ENCODE measurements around the gene DGKI.

DNA sequence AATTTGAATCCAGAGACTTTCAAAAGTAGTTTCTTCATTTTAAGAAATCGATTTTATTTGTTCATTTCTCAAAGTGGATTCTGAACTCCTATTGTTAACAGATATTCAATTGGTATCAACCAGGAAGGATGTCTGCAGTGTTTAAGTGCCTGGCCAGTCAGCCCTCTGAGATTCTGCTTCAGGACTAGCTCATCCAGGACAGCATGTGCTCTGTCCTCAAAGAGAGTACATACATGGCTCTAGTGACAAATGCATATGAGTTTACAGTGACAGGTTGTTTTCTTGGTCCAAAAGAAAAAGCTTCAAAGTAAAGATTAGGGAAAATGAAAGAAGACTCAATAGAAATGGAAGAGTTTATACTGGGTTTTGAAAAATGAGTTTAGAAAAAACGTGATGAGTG lies 494.8 kb downstream of the DGKI start:
- TF ChIP-seq, protein P1, sequence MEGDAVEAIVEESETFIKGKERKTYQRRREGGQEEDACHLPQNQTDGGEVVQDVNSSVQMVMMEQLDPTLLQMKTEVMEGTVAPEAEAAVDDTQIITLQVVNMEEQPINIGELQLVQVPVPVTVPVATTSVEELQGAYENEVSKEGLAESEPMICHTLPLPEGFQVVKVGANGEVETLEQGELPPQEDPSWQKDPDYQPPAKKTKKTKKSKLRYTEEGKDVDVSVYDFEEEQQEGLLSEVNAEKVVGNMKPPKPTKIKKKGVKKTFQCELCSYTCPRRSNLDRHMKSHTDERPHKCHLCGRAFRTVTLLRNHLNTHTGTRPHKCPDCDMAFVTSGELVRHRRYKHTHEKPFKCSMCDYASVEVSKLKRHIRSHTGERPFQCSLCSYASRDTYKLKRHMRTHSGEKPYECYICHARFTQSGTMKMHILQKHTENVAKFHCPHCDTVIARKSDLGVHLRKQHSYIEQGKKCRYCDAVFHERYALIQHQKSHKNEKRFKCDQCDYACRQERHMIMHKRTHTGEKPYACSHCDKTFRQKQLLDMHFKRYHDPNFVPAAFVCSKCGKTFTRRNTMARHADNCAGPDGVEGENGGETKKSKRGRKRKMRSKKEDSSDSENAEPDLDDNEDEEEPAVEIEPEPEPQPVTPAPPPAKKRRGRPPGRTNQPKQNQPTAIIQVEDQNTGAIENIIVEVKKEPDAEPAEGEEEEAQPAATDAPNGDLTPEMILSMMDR (IDR thresholded peaks at IDR 0.05 in 4 of 5, conservative IDR thresholded peaks at IDR 0.05 in 1 of 5), result no peak
- no peak for TF ChIP-seq POLR2A (IDR thresholded peaks at IDR 0.05)
